ENCODE measurements around the gene KRT1. TPM values are rescaled to one million over a fixed set of nuclear protein-coding genes. Genes with fewer than 3 reads are reported as not detected.

KRT1 gene
- total RNA-seq, 4 donors from 2014 or later: 4,815 to 9,656 (median 5,822) TPM

DNA sequence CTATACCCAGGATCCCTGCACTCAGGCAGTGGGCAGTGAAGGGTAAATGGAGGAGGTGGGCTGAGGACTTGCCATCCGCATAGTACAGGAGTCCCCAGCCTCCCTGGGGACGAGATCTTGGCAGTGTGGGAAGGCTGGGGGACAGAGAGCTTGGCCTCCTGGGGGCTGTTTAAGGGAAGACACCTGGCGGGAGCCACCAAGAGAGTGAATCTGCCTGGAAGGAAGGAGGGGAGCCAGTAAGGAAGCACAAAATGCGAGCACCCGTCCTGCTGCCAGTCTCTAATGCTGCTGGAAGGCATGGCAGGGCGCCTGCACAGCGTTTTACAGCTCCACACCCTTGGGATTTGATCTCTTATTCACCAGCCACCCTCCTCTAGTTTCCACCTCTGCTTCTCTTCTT is 20.8 kb downstream of the KRT1 start:
- Histone ChIP-seq H3K4me3 (no peak overlapping the region), H3K27ac (peak overlapping the region; percentile 22), H3K9me3 (no peaks in the 10 kb centered on the region), H3K27me3 (no peaks in the 10 kb centered on the region), H3K36me3 (no peaks in the 10 kb centered on the region), H3K4me1 (peaks cover 42% of the 10 kb centered on the region)
- TF ChIP-seq EP300 (IDR thresholded peaks at IDR 0.05) (no peak), POLR2AphosphoS5 (IDR thresholded peaks at IDR 0.05) (no peak), CTCF (IDR thresholded peaks at IDR 0.05) (no peak), POLR2A (IDR thresholded peaks at IDR 0.05) (no peak)
- DNase-seq (ENCODE audit: low spot score in 2 of 2): no peak
- 44% methylated on average over 5 of the region's 7 CpGs for WGBS

GRCh38 chr12:52658196-52658595 is 22.0 kb downstream of the KRT1 start:
- DNase-seq (ENCODE audit: low spot score in 2 of 2): no peak
- no peak overlapping the region for H3K27ac ChIP-seq
- TF ChIP-seq POLR2AphosphoS5 (IDR thresholded peaks at IDR 0.05) (no peak), CTCF (IDR thresholded peaks at IDR 0.05) (no peak), POLR2A (IDR thresholded peaks at IDR 0.05) (no peak), EP300 (IDR thresholded peaks at IDR 0.05) (no peak)
- 69% methylated on average over 4 of the region's 4 CpGs for WGBS
- no peak overlapping the region for H3K4me3 ChIP-seq
- no peaks in the 10 kb centered on the region for H3K27me3 ChIP-seq
- H3K4me1 ChIP-seq: peaks cover 42% of the 10 kb centered on the region
- H3K9me3 ChIP-seq: no peaks in the 10 kb centered on the region
- no peaks in the 10 kb centered on the region for H3K36me3 ChIP-seq

DNA sequence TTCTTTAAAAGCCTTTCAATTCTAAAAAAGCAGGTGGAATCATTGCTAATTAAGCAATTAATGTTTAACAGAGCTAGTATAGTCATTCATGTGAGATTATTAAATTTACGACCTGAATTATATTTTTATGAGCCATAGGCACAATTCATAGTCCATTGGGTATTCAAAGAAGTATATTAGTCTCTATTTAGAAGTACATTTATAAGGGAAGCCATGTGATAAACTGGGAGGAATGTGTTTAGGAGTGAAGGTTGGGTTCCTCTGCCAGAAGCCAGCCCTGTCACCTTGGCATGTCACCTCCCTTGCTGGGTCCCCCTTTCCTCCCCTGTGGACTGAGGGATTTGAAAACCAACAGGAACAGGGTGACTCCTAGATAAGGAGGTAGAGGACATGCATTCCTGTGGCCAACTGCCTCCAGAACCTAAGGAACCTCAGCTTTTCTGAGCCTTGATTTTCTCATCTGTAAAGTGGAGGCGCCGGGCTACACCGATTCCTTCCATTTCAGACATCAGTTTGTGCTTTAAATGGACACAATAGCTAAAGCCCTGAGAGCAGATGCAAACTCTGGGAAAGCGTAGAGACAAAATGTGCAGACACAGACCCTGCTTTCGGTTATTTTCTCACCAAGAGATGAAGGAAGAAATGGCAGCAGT is 22.8 kb downstream of the KRT1 start:
- TF ChIP-seq POLR2A (IDR thresholded peaks at IDR 0.05) (no peak), CTCF (IDR thresholded peaks at IDR 0.05) (no peak), POLR2AphosphoS5 (IDR thresholded peaks at IDR 0.05) (no peak), EP300 (IDR thresholded peaks at IDR 0.05) (no peak)
- H3K27ac ChIP-seq: no peak overlapping the region
- H3K9me3 ChIP-seq: no peaks in the 10 kb centered on the region
- peaks cover 36% of the 10 kb centered on the region for H3K4me1 ChIP-seq
- H3K27me3 ChIP-seq: no peaks in the 10 kb centered on the region
- H3K36me3 ChIP-seq: no peaks in the 10 kb centered on the region
- no peak for DNase-seq (ENCODE audit: low spot score in 2 of 2)
- WGBS: 74% methylated on average over 6 of the region's 6 CpGs
- no peak overlapping the region for H3K4me3 ChIP-seq

DNA sequence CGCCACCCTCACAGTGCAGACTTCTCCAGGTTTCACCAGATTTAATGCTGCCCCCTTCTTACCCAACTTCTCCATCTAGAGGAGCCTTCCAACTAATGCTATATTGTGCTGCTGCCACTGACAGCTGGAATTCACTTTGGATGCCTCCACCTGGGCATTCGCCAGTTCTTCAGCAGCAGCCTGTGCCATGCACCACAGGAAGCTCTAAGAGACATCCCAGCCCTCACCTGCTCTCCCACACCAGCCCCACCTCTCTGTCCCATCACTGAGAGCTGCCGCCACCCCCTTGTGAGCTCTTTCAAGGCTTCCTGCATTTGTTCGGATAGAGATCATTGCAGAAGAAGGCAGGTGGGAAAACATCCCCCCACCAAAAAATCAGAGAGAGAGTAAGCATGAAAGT is 23.6 kb downstream of the KRT1 start:
- Histone ChIP-seq H3K9me3 (no peaks in the 10 kb centered on the region), H3K4me3 (no peak overlapping the region), H3K36me3 (no peaks in the 10 kb centered on the region), H3K27me3 (no peaks in the 10 kb centered on the region), H3K4me1 (peaks cover 36% of the 10 kb centered on the region), H3K27ac (no peak overlapping the region)
- WGBS: 55% methylated on average over 4 of the region's 4 CpGs
- no peak for DNase-seq (ENCODE audit: low spot score in 2 of 2)
- no peak for TF ChIP-seq CTCF (IDR thresholded peaks at IDR 0.05)
- no peak for TF ChIP-seq EP300 (IDR thresholded peaks at IDR 0.05)
- TF ChIP-seq POLR2AphosphoS5 (IDR thresholded peaks at IDR 0.05): no peak
- TF ChIP-seq POLR2A (IDR thresholded peaks at IDR 0.05): no peak

DNA sequence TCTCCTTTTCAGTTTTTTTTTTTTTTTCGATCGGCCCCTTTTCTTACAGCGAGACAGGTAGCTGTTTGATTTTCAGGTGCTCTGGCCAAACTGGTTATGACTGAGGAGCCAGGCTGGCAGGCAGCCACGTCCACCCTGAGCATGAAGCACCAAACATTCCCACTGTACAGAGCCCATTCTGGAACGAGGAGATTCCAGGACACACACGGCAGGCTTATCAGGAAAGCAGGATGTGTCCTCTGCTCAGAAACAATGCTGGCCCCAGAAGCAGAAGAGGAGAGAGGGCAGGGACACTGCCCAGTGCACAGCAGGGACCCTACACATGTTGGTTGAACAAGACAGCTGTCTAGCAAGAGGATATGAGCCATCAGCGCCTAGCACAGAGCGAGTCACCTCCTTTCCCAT is 24.5 kb downstream of the KRT1 start:
- Histone ChIP-seq H3K27ac (no peak overlapping the region), H3K9me3 (no peaks in the 10 kb centered on the region), H3K4me3 (no peak overlapping the region), H3K36me3 (no peaks in the 10 kb centered on the region), H3K4me1 (peaks cover 41% of the 10 kb centered on the region), H3K27me3 (no peaks in the 10 kb centered on the region)
- 49% methylated on average over 8 of the region's 8 CpGs for WGBS
- no peak for DNase-seq (ENCODE audit: low spot score in 2 of 2)
- no peak for TF ChIP-seq POLR2AphosphoS5 (IDR thresholded peaks at IDR 0.05)
- TF ChIP-seq EP300 (IDR thresholded peaks at IDR 0.05): no peak
- TF ChIP-seq POLR2A (IDR thresholded peaks at IDR 0.05): no peak
- TF ChIP-seq CTCF (IDR thresholded peaks at IDR 0.05): no peak

All from suprapubic skin (tissue), 4 donors.